Pancreas (tissue), 10 donors: ENCODE measurements around the gene MOBP. TPM values are rescaled to one million over a fixed set of nuclear protein-coding genes. Genes with fewer than 3 reads are reported as not detected.

Experiments used
- ATAC-seq, 4 donors: fragments of 200-7000 bp; cut with Tn5 transposase; one replicate each; pipeline versions ENCODE4 v1.8.0 to v1.9.1; 2020; ENCODE audit warnings: mild to moderate bottlenecking in 4 of 4, moderate library complexity in 4 of 4
- DNase-seq, 6 donors: peaks; one replicate each; pipeline ENCODE4 v3.0.0-alpha.2; 2020
- FAIRE-seq: peaks from 2 replicates; lab custom pipeline; 2012; peaks lifted over from hg19 to GRCh38; lab: Jason Lieb, UNC
- H3K27ac ChIP-seq, 4 donors: fragments of 200-600 bp; sonication (generic); 1 replicate in 3 of 4; 2 replicates in 1 of 4; pipeline versions ENCODE4 v1.5.0 to v1.8.0; 2020
- H3K27me3 ChIP-seq, 4 donors: fragments of 200-600 bp; one replicate each; pipeline ENCODE4 v1.8.0; 2021
- H3K36me3 ChIP-seq, 3 donors: fragments of 200-600 bp; sonication (generic) in 1 of 3; one replicate each; pipeline versions ENCODE4 v1.5.0 to v1.8.0; 2020 to 2021
- H3K4me1 ChIP-seq, 3 donors: fragments of 200-600 bp; one replicate each; pipeline ENCODE4 v1.8.0; 2021
- H3K4me3 ChIP-seq, 4 donors: fragments of 200-600 bp; sonication (generic) in 2 of 4; one replicate each; pipeline versions ENCODE4 v1.5.0 to v1.8.0; 2020 to 2021
- H3K9me3 ChIP-seq, 4 donors: fragments of 200-600 bp; one replicate each; pipeline ENCODE4 v1.8.0; 2021
- whole genome bisulfite sequencing, 2 donors: extraction: QIAGEN DNeasy Blood & Tissue Kit; methylation state at CpG; one replicate each; pipeline ENCODE4 v1.1.7; 2013; 5-methylcytosine and 5-hydroxymethylcytosine counted together
- intact Hi-C, 3 donors: fragments of 100-400 bp; cut with DNase I; formaldehyde crosslinking; loops; one replicate each; pipeline versions ENCODE4 v1.11.1 to v1.14.2; 2022
- polyA plus RNA-seq, 2 donors: library from polyadenylated mRNA; stranded (reverse); fragments of 200-250 nt; gene quantifications; one replicate each; pipeline ENCODE4 v1.2.3, GENCODE V29; 2013
- total RNA-seq, 6 donors: library from RNA; stranded (reverse); fragmentation: NEBNext Ultra II Directional in 4 of 6; extraction: Animal tissue kit (Norgen Biotek cat#: 25700) in 4 of 6; gene quantifications; one replicate each; pipeline versions ENCODE4 v1.2.1 to v1.2.4, GENCODE V29; 2021 to 2023
- TF ChIP-seq, protein P1 (sequence below), 4 donors: fragments of 200-600 bp; sonication (generic) in 3 of 4; IDR thresholded peaks; one replicate each; pipeline versions ENCODE4 v1.5.0 to v1.8.0; 2021; ENCODE audit warnings: antibody characterized with exemption in 4 of 4
- donor health status: healthy with polysubstance abuse.
- donor health status: DM: no; HTN: no; CAD: no; lungs with moderate emphysema.
- donor health status: DM: no; HTN: no; CAD: no.
- donor health status: control.
- donor health status: control.
- donor health status: Bipolar disorder and iron deficiency.
- donor health status: DM: yes; HTN: yes; CAD: no.
- donor health status: DM: no; HTN: no; CAD: no.
- donor health status: DM: no; HTN: no; CAD: no.
- donor health status: DM: yes; HTN: yes; CAD: no.

MOBP gene
- total and polyA plus RNA-seq, 8 donors, result not detected

DNA sequence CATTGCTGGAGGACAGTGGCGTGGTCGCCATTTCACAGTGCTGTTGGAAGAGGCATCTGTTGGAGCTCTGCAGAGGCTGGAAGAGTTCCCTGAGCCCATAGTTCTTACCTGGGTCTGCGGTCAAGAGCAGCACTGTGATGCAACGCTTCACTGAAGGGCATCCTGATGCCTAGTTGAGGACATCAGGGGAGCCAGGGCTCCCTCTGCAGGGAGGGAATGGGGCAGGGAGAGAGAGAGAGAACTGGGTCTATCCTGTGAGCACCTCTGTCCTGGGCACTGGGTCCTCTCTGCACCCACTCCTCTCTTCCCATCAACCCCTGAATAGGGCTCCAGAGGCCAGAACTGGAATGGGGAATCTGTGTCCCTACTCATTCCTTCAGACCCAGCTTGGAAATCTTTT lies 23.9 kb upstream of the MOBP start:
- TF ChIP-seq, protein P1, sequence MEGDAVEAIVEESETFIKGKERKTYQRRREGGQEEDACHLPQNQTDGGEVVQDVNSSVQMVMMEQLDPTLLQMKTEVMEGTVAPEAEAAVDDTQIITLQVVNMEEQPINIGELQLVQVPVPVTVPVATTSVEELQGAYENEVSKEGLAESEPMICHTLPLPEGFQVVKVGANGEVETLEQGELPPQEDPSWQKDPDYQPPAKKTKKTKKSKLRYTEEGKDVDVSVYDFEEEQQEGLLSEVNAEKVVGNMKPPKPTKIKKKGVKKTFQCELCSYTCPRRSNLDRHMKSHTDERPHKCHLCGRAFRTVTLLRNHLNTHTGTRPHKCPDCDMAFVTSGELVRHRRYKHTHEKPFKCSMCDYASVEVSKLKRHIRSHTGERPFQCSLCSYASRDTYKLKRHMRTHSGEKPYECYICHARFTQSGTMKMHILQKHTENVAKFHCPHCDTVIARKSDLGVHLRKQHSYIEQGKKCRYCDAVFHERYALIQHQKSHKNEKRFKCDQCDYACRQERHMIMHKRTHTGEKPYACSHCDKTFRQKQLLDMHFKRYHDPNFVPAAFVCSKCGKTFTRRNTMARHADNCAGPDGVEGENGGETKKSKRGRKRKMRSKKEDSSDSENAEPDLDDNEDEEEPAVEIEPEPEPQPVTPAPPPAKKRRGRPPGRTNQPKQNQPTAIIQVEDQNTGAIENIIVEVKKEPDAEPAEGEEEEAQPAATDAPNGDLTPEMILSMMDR (IDR thresholded peaks at IDR 0.05), result no peak
- peaks cover 0 to 3% (median 0%) of the 10 kb centered on the region in 3 donors for H3K4me1 ChIP-seq
- no peak for DNase-seq
- no peaks in the 10 kb centered on the region for H3K36me3 ChIP-seq
- H3K27ac ChIP-seq, result no peak overlapping the region
- no peak for ATAC-seq
- H3K9me3 ChIP-seq, result no peaks in the 10 kb centered on the region
- 89 to 91% methylated on average over 4 of the region's 4 CpGs for WGBS, 2 donors
- H3K4me3 ChIP-seq, result no peak overlapping the region
- no peak for FAIRE-seq
- H3K27me3 ChIP-seq, result no peaks in the 10 kb centered on the region
- intact Hi-C loops, result loop anchor here in 2 of 3 donors (10.0 kb wide), 2 partner anchors 51 to 61 kb away; no protein-coding TSS in a partner anchor

DNA sequence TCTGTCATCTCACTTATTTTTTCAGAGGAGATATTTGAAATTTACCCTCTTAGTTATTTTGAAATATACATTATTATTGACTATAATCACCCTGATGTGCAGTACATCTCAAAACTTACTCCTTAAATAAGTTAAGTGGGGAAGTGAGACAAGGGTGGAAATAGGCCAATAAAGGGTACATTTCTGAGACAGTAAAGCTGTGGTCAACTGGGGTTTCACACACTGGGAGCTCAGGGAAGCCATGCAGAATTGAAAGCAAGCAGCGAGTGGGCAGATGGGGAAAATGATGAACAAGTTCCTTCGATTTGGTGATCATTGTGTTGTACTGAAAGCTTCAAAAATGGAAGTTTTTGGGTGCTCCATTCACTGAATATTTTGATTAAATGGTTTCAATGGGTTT lies 21.6 kb upstream of the MOBP start:
- DNase-seq, result no peak
- H3K4me3 ChIP-seq, result no peak overlapping the region
- TF ChIP-seq, protein P1 (IDR thresholded peaks at IDR 0.05), result no peak
- intact Hi-C loops, result loop anchor here in 2 of 3 donors (10.0 kb wide), 2 partner anchors 49 to 59 kb away; no protein-coding TSS in a partner anchor
- H3K36me3 ChIP-seq, result no peaks in the 10 kb centered on the region
- no peaks in the 10 kb centered on the region for H3K27me3 ChIP-seq
- H3K27ac ChIP-seq, result no peak overlapping the region
- 57 to 72% methylated on average over 2 of the region's 2 CpGs for WGBS, 2 donors
- no peaks in the 10 kb centered on the region for H3K9me3 ChIP-seq
- H3K4me1 ChIP-seq, result peaks cover 0 to 3% (median 0%) of the 10 kb centered on the region in 3 donors
- FAIRE-seq, result no peak
- no peak for ATAC-seq

DNA sequence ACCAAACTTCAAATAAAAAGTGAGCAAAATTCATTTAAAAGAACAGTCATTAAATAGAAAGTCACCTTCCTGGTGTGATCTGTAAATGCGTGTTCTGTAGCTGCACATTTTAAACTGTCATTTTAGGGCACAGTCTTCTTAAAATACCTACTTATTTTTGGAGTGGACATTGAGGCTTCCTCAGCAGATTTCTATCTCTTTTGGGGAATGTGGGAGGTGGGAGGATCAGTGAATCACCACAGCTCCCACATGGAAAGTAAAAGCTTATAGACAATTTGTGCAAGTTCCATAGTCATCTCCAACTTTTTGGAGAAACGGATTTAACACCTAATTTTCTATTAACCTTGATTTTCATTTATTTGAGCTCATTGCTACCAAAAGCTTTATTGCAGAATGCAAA lies 21.0 kb upstream of the MOBP start:
- Histone ChIP-seq H3K36me3 (no peaks in the 10 kb centered on the region), H3K4me1 (peaks cover 0 to 3% (median 0%) of the 10 kb centered on the region in 3 donors), H3K4me3 (no peak overlapping the region), H3K27me3 (no peaks in the 10 kb centered on the region), H3K9me3 (no peaks in the 10 kb centered on the region), H3K27ac (no peak overlapping the region)
- no peak for FAIRE-seq
- ATAC-seq, result no peak
- WGBS, 2 donors, result 84 to 92% methylated on average over 2 of the region's 2 CpGs
- TF ChIP-seq, protein P1 (IDR thresholded peaks at IDR 0.05), result no peak
- intact Hi-C loops, result loop anchor here in 2 of 3 donors (10.0 kb wide), 2 partner anchors 48 to 58 kb away; no protein-coding TSS in a partner anchor
- DNase-seq, result no peak

DNA sequence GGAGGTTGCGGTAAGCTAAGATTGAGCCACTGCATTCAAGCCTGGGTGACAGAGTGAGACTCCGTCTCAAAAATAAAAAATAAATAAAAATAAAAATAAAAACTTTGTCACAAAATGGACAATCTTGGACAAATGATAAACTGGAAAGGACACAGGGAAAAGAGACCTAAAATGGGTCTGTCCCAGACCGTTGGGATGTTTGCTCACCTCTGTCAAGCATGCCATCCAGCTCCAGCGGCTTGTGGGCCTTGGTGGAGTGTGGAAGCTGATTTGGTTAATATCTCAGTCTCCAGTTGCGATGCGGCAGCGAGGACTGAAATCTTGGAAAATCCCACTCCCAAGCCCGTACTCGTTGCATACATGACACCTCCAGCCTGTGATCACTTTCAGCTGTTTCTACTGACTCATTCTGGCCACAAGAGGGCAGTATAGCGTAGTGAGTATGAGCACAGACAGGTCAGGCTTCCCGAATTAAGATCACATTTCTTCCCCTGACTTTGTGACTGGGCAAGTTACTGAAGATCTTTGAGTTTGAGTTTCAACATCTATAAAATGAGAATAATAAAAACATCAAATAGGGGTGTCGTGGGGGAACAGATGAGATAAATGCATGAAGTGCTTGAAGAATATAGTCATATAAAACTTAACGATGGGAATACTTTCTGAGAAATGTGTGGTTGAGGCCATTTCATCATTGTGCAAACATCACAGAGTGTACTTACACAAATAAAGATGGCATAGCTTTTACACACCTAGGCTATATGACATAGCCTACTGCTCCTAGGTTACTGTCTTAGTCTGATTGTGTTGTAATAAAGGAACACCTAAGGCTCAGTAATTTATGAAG lies 19.6 kb upstream of the MOBP start:
- FAIRE-seq (peak; percentile 85), ATAC-seq (peak; percentile 90 to 99 (median 98)), DNase-seq (peak in 4 of 6 donors; percentile 30 to 74 (median 61))
- Histone ChIP-seq H3K4me1 (peaks cover 0 to 3% (median 0%) of the 10 kb centered on the region in 3 donors), H3K27me3 (no peaks in the 10 kb centered on the region), H3K4me3 (no peak overlapping the region), H3K9me3 (no peaks in the 10 kb centered on the region), H3K27ac (no peak overlapping the region), H3K36me3 (no peaks in the 10 kb centered on the region)
- TF ChIP-seq, protein P1 (IDR thresholded peaks at IDR 0.05), result peak; percentile 82 to 91 (median 87)
- intact Hi-C loops, result loop anchor here in 2 of 3 donors (10.0 kb wide), 2 partner anchors 47 to 57 kb away; no protein-coding TSS in a partner anchor
- WGBS, 2 donors, result 17 to 21% methylated on average over 13 of the region's 13 CpGs
